ENCODE data around the gene SOCS3.
A peak's percentile ranks its signal among the peaks of the same experiment; 100 is the strongest.

SOCS3 gene

GRCh38 chr17:78359997-78360370 lies at the start of gene SOCS3:
Gene SOCS3 (minus strand): TSS chr17:78360077. CDS start chr17:78359095, 982 bp downstream.
- peak; percentile 77 for DNase-seq (ENCODE audit: low spot score)

- DNase-seq (ENCODE audit: low spot score), result no peak
Measured at GRCh38 chr17:78409191-78409928, 49.5 kb upstream of the SOCS3 start.

- DNase-seq (ENCODE audit: low spot score), result no peak
Measured at GRCh38 chr17:78408476-78409050, 48.7 kb upstream of the SOCS3 start.

DNA sequence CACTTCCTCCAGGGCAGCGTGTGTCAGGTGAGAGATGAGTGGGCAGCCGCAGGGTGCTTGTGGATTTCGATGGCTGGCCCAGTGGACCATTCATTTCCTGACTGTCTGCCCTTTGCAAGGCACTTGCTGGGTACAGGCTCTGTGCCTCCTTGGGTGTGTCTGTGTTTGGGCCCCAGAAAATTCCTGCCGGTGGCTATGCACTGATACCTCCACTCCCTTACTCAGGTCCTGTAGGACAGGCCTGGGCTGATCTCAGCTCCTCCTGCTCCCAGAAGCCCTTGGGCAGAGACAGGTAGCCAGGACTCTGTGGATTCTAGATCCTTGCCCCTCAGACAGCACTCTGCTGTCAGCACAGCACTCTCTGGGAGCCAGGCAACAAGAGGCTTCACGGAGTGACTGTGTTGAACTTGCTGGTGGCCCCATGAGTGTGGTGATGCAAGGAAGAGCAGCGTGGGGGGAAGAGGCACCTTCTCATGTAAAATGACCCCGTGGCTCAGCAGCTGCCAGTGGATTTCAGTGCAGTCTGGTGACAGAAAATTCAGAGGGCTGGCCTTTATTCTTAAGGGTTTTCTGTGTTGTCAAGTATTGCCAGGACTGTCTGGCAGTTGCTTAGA lies 47.6 kb upstream of the SOCS3 start:
- DNase-seq (ENCODE audit: low spot score), result no peak

GRCh38 chr17:78406920-78407319 lies 47.0 kb upstream of the SOCS3 start:
- no peak for DNase-seq (ENCODE audit: low spot score)

GRCh38 chr17:78406396-78406795 lies 46.5 kb upstream of the SOCS3 start:
- no peak for DNase-seq (ENCODE audit: low spot score)

DNA sequence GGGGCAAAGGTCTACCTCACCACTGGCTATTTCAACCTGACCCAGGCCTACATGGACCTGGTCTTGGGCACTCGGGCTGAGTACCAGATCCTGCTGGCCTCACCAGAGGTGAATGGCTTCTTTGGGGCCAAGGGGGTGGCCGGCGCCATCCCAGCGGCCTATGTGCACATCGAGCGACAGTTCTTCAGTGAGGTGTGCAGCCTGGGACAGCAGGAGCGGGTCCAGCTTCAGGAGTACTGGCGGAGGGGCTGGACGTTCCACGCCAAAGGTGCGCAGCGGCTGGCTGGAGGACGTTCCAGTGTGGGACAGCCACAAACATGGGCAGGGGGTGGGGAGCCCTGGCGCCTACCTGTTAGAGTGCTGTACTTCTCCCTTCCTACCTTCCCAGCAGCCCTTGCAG lies 43.9 kb upstream of the SOCS3 start:
- no peak for DNase-seq (ENCODE audit: low spot score)

- no peak for DNase-seq (ENCODE audit: low spot score)
Measured at GRCh38 chr17:78401891-78402290, 42.0 kb upstream of the SOCS3 start.

DNA sequence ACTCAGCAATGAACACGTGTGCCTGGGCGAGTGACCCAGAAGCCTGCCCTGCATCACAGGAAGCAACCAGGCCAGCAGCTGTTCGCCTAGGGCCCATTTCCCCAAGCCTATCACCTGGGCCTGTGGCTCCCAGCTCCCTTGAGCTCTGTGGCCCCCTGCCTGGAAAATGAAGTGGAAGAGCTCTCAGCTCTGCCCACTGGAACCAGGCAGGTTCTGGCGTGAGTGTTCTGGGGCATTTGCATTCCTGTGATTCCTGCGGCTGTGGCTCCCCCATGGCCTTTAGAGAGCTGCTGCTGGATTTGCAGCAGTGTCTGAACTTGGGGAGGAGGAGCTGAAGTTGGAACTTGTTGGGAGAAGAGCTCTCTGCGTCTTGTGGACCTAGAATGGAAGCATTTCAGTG lies 41.4 kb upstream of the SOCS3 start:
- no peak for DNase-seq (ENCODE audit: low spot score)

DNA sequence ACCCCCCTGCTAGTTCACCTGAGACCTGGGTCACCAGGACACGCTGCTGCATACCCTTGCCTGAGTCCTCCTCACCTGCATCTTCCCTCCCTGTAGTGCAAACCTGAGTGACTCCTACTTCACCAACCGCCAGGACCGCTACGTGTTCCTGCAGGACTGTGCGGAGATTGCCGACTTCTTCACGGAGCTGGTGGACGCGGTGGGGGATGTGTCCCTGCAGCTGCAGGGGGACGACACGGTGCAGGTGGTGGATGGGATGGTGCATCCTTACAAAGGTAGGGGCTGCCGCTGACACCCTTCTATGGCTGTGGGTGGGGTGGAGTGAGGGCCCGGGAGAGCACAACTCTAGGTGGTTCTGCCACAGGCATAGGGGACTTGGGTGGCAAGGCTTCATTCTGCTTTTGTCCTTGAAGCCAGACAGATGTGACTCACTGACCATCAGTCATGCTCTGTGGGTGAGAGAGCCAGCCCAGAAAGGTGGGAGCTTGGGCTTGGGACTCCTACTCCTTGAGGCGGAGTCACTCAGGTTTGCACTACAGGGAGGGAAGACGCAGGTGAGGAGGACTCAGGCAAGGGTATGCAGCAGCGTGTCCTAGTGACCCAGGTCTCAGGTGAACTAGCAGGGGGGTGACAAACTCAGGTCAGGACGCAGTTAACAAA lies 40.8 kb upstream of the SOCS3 start:
- DNase-seq (ENCODE audit: low spot score), result no peak

DNA sequence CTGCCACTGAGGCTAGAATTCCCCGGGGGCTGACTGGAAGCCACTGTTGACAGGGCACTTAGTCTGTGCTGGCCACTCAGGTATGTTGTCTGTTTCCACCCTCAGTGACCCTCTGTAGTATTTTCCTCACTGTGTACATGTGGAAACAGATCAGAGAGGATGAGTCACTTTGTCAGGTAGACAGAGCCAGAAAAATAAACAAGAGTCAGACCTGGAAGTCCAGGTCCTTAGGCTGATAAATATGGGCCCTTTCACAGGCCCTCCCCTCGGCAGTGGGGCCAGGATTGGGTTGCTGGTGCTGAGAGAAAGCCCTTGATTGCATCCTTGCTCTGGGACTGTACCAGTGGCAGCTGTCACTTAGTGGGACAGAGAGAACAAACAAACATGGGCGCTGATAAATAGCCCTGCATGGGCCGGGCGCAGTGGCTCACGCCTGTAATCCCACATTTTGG lies 39.8 kb upstream of the SOCS3 start:
- DNase-seq (ENCODE audit: low spot score), result no peak

GRCh38 chr17:78399028-78399692 lies 39.3 kb upstream of the SOCS3 start:
- no peak for DNase-seq (ENCODE audit: low spot score)

DNA sequence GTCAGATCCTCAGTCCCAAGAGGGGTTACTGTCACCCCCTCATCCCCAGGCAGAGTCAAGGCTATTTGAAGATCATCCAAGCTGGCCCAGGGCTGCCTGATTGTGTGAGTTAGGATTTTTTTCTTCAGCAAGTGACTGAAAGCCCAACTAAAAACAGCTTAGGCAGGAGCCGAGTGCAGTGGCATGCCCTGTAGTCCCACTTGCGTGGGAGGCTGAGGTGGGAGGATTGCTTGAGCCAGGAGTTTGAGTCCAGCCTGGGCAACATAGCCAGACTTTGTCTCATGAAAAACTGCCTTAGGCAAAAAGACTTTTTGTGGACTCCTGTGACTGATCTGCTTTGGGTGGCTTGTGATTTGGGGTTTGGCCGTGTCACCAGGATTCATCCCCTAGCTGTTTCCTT lies 38.5 kb upstream of the SOCS3 start:
- no peak for DNase-seq (ENCODE audit: low spot score)

DNA sequence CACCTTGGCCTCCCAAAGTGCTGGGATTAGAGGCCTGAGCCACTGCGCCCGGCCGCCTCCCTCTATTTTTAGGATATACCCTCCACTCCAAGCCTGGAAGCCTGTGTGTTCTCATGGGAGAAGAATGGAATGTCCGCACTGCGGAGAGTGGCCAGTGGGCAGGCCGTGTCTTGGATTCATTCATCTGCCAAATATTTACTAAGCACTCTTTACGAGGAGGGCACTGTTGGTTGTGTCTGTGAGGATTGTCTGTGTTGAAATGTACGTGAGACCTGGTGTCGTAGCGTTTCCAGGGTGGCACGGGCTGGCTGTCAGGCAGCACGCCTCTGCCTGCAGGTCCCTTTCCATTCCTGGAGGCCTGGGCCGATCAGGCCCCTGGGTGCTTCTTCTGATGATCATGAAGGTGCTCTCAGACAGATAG lies 37.8 kb upstream of the SOCS3 start:
- no peak for DNase-seq (ENCODE audit: low spot score)

- no peak for DNase-seq (ENCODE audit: low spot score)
Measured at GRCh38 chr17:78396441-78397337, 36.8 kb upstream of the SOCS3 start.

GRCh38 chr17:78395155-78395554 lies 35.3 kb upstream of the SOCS3 start:
- no peak for DNase-seq (ENCODE audit: low spot score)

DNA sequence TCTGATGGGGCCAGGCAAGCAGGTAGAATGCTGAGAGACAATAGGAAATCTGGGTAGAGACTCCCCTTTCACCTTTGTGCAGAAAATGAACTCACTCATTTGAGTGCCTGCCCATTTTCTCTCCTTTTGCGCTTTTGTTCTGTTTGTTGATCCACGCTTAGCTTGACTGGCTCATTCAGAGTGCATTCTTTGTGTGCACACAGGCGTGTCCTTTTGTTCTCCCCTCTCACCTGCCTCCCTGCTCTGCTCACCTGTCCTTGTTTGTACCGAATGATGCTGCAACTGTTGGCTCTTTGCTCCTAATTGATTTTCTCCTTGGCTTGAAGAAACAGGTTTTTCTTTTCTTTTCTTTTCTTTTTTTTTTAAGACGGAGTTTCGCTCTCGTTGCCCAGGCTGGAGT lies 34.3 kb upstream of the SOCS3 start:
- DNase-seq (ENCODE audit: low spot score), result no peak

DNA sequence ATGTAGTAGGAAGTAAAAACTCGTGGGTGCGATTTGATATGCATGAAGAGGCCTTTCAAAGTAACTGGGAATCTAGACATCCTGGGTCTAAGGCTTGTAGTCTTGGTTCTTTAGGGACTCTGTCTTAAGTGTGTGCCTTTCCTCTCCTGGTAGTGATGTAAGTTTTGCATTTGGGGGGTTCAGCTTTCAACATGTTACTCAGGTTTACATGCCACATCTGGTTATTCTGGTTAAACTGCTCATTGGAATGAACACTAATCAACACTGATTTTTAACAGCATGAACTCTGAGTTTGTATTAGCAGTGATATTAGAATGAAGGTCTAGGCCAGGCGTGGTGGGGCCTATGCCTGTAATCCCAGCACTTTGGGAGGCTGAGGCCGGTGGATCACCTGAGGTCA lies 33.7 kb upstream of the SOCS3 start:
- no peak for DNase-seq (ENCODE audit: low spot score)

GRCh38 chr17:78392295-78392694 lies 32.4 kb upstream of the SOCS3 start:
- DNase-seq (ENCODE audit: low spot score), result no peak

DNA sequence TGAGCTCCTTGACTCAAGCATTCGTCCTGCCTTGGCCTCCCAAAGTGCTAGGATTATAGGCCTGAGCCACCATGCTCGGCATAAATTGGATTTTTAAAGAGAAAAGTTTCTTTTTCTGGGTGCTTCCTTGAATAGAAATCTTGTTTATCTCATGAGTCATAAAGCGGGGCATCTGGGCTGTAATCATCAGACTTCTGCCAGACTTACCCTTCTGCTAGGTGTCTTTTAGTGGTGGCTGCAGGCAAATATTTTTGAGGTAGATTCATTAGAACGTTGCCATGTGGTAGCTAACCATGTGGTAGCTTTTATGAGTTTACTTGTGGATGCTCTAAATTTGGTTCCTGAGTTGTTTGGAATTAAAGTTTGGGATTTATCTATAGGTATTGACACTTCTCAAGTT lies 32.0 kb upstream of the SOCS3 start:
- DNase-seq (ENCODE audit: low spot score), result no peak

GRCh38 chr17:78391051-78391431 lies 31.2 kb upstream of the SOCS3 start:
- DNase-seq (ENCODE audit: low spot score), result no peak

Data from germinal center (tissue), 1 donor.